GM12878 (cell line): Measurements from ENCODE around the gene CD300H. TPM values are rescaled to one million over a fixed set of nuclear protein-coding genes. Genes with fewer than 3 reads are reported as not detected.

Source experiments
- ATAC-seq: fragments of 200-7000 bp; cut with Tn5 transposase; 3 replicates; pipeline ENCODE4 v1.9.1; 2020; ENCODE audit warnings: mild to moderate bottlenecking, moderate library complexity
- Bru-seq: library from RNA; stranded (reverse); fragments of 400-500 nt; gene quantifications from one replicate; lab custom pipeline; 2021; lab: Mats Ljungman, UMichigan
- BruChase-seq, 2 experiments: library from RNA; stranded (reverse); fragments of 400-500 nt; gene quantifications; one replicate each; lab custom pipeline; 2021; lab: Mats Ljungman, UMichigan
- BruUV-seq: library from RNA; stranded (reverse); fragments of 400-500 nt; replicated peaks from 2 replicates; lab custom pipeline; 2021; lab: Mats Ljungman, UMichigan
- CTCF ChIA-PET: fragments of 300-600 bp; sonication (Branson Sonifier 250); formaldehyde crosslinking; extraction: SDS; loops from one replicate; lab custom pipeline; 2021; ENCODE audit warnings: inconsistent platforms; lab: Yijun Ruan, JAX
- POLR2A ChIA-PET: fragments of 350-600 bp; formaldehyde crosslinking; extraction: SDS; loops from one replicate; lab custom pipeline; 2021; ENCODE audit warnings: inconsistent platforms; lab: Charles Lee
- RAD21 ChIA-PET: fragments of 300-600 bp; sonication (Branson Sonifier 250); formaldehyde crosslinking; loops from one replicate; lab custom pipeline; 2023; ENCODE audit warnings: antibody characterized with exemption; ENCODE audit not compliant: unreplicated experiment; lab: Charles Lee
- SMC1A ChIA-PET: fragments of 300-600 bp; sonication (Branson Sonifier 250); formaldehyde crosslinking; loops from one replicate; lab custom pipeline; 2023; ENCODE audit not compliant: unreplicated experiment, uncharacterized antibody; lab: Charles Lee
- DNase-seq: peaks from one replicate; pipeline ENCODE4 v3.0.0-alpha.2; 2011; ENCODE audit warnings: low read depth, low spot score
- FAIRE-seq: peaks from 3 replicates; lab custom pipeline; 2011; peaks lifted over from hg19 to GRCh38; lab: Jason Lieb, UNC
- H2AFZ ChIP-seq: 2 replicates; pipeline ENCODE4 v1.6.0; 2011; ENCODE audit warnings: low read depth, low read length, control low read depth; ENCODE audit not compliant: control insufficient read depth
- H3K27ac ChIP-seq: 2 replicates; pipeline ENCODE4 v1.5.1; 2011; ENCODE audit warnings: control low read depth; ENCODE audit not compliant: control insufficient read depth, insufficient read depth
- H3K27me3 ChIP-seq, 2 experiments: replicated peaks in 1 of 2; 2 replicates each; pipeline versions ENCODE4 v1.6.0 to v1.6.1; 2011; ENCODE audit warnings: low read length in 1 of 2; ENCODE audit not compliant: control insufficient read depth in 2 of 2, insufficient read depth in 2 of 2
- H3K36me3 ChIP-seq, 2 experiments: 2 replicates each; pipeline ENCODE4 v1.5.1; 2011; ENCODE audit warnings: low read length in 1 of 2; ENCODE audit not compliant: control insufficient read depth in 2 of 2, insufficient read depth in 2 of 2
- H3K4me1 ChIP-seq: 2 replicates; pipeline ENCODE4 v1.6.1; 2011; ENCODE audit warnings: mild to moderate bottlenecking, low read length, moderate library complexity, mixed read lengths; ENCODE audit not compliant: control insufficient read depth, insufficient read depth
- H3K4me2 ChIP-seq: 2 replicates; pipeline ENCODE4 v1.6.0; 2011; ENCODE audit warnings: control low read depth; ENCODE audit not compliant: control insufficient read depth, insufficient read depth
- H3K4me3 ChIP-seq: fragments of 200-600 bp; sonication (generic); 2 replicates; pipeline ENCODE4 v1.5.1; 2016
- H3K79me2 ChIP-seq: 2 replicates; pipeline ENCODE4 v1.6.0; 2011; ENCODE audit warnings: low read length; ENCODE audit not compliant: control insufficient read depth, insufficient read depth
- H3K9ac ChIP-seq: 2 replicates; pipeline ENCODE4 v1.8.0; 2011; ENCODE audit warnings: low read length, control low read depth, mixed read lengths; ENCODE audit not compliant: control insufficient read depth, insufficient read depth
- H3K9me3 ChIP-seq: replicated peaks from 3 replicates; pipeline ENCODE4 v1.5.1; 2011; ENCODE audit warnings: mild to moderate bottlenecking, low read length; ENCODE audit not compliant: control insufficient read depth, insufficient read depth
- H4K20me1 ChIP-seq: 2 replicates; pipeline ENCODE4 v1.6.0; 2011; ENCODE audit not compliant: control insufficient read depth, insufficient read depth
- ASH2L ChIP-seq: fragments of 300-600, 200-600 bp; sonication (generic); IDR thresholded peaks from 2 replicates; pipeline ENCODE4 v1.6.1; 2017; ENCODE audit warnings: low read depth, mild to moderate bottlenecking, borderline replicate concordance
- CBX3 ChIP-seq: fragments of 200-600 bp; sonication (generic); IDR thresholded peaks from 2 replicates; pipeline ENCODE4 v1.6.1; 2016; ENCODE audit warnings: low read depth, borderline replicate concordance
- HCFC1 ChIP-seq: fragments of 150-350 bp; IDR thresholded peaks from 2 replicates; pipeline ENCODE4 v1.6.1; 2014; ENCODE audit warnings: low read length
- HDGF ChIP-seq: fragments of 450-650 bp; IDR thresholded peaks from 2 replicates; pipeline ENCODE4 v1.6.1; 2016; ENCODE audit warnings: antibody characterized with exemption
- JUND ChIP-seq: IDR thresholded peaks from 2 replicates; pipeline ENCODE4 v1.6.1; 2012; ENCODE audit warnings: low read depth, mild to moderate bottlenecking, low read length, improper control_type of control experiment, moderate library complexity
- LARP7 ChIP-seq: fragments of 450-650 bp; IDR thresholded peaks from 2 replicates; pipeline ENCODE4 v1.6.1; 2017; ENCODE audit warnings: mild to moderate bottlenecking
- MXI1 ChIP-seq: fragments of 150-350 bp; IDR thresholded peaks from 2 replicates; pipeline ENCODE4 v1.6.1; 2011; ENCODE audit warnings: low read depth, mild to moderate bottlenecking, inconsistent platforms, low read length, improper control_type of control experiment
- MYC ChIP-seq: IDR thresholded peaks from 2 replicates; pipeline ENCODE4 v1.6.1; 2011; ENCODE audit warnings: mild to moderate bottlenecking, low read length, moderate library complexity, inconsistent platforms; ENCODE audit not compliant: insufficient read depth, insufficient replicate concordance, insufficient read length, severe bottlenecking
- PAX8 ChIP-seq: fragments of 450-650 bp; IDR thresholded peaks from 2 replicates; pipeline ENCODE4 v1.6.1; 2017; ENCODE audit warnings: mild to moderate bottlenecking, moderate library complexity
- PML ChIP-seq: IDR thresholded peaks from 2 replicates; pipeline ENCODE4 v1.6.1; 2012; ENCODE audit warnings: low read length, inconsistent platforms
- SKIL ChIP-seq: fragments of 450-650 bp; IDR thresholded peaks from 2 replicates; pipeline ENCODE4 v1.6.1; 2017; ENCODE audit warnings: mild to moderate bottlenecking, low read depth, inconsistent platforms; ENCODE audit not compliant: poor library complexity, severe bottlenecking
- SMARCA5 ChIP-seq: fragments of 450-650 bp; IDR thresholded peaks from 2 replicates; pipeline ENCODE4 v1.6.1; 2017; ENCODE audit warnings: mild to moderate bottlenecking
- TBL1XR1 ChIP-seq: IDR thresholded peaks from 2 replicates; pipeline ENCODE4 v1.6.1; 2012; ENCODE audit warnings: low read depth, low read length, improper control_type of control experiment
- TCF3 ChIP-seq: IDR thresholded peaks from 2 replicates; pipeline ENCODE4 v1.6.1; 2012; ENCODE audit warnings: low read depth, mild to moderate bottlenecking, low read length, borderline replicate concordance; ENCODE audit not compliant: insufficient read depth
- WGBS: methylation state at CpG from one replicate; pipeline ENCODE4 v1.1.6; 2016; ENCODE audit warnings: low lambda C conversion rate; ENCODE audit not compliant: insufficient replicate concordance, insufficient coverage; ENCODE audit errors: missing lambda C conversion rate; 5-methylcytosine and 5-hydroxymethylcytosine counted together
- in situ Hi-C: fragments of 300-500 bp; cut with MboI; formaldehyde crosslinking; loops from 9 replicates; pipeline ENCODE4 v1.14.3; 2018; ENCODE audit warnings: mixed read lengths
- intact Hi-C: fragments of 100-400 bp; cut with micrococcal nuclease; formaldehyde crosslinking; loops from one replicate; pipeline ENCODE4 v1.14.2; 2022; ENCODE audit not compliant: unreplicated experiment
- long read RNA-seq, 2 experiments: library from polyadenylated mRNA; unstranded; transcript quantifications; one replicate each; pipeline ENCODE4 v2.0.0, GENCODE V29; 2019 to 2020
- polyA minus RNA-seq, 3 experiments: library from RNA; depleted of rRNA, polyadenylated mRNA; stranded (reverse); fragments of >200 nt; gene quantifications; 2 replicates each; pipeline ENCODE4 v1.2.3, GENCODE V29; 2011
- polyA plus RNA-seq, 11 experiments: library from polyadenylated mRNA; depleted of rRNA in 4 of 11; unstranded in 6 of 11; stranded (reverse) in 5 of 11; fragments of >200 nt; fragmentation: Nextera tagmentation in 4 of 11; fragmentation: Illumina TruSeq in 1 of 11; extraction: Ambion mirVana in 4 of 11; extraction: Trizol in 1 of 11; gene quantifications; 1 replicate in 1 of 11; 2 replicates in 10 of 11; pipeline versions ENCODE4 v1.2.1 to v1.2.3, GENCODE V29; 2011 to 2016; ENCODE audit warnings: inconsistent platforms in 2 of 11, missing spikeins in 2 of 11, low read depth in 1 of 11
- total RNA-seq, 4 experiments: library from RNA; depleted of rRNA in 3 of 4; stranded (reverse); fragments of >200 nt in 3 of 4; fragmentation: Illumina TruSeq in 1 of 4; extraction: Trizol in 1 of 4; gene quantifications; 2 replicates each; pipeline versions ENCODE4 v1.2.1 to v1.2.3, GENCODE V29; 2013 to 2021

CD300H gene
- total RNA-seq (2013; cell fraction: nucleolus; rRNA removed) = not detected in 2 replicates
- total RNA-seq (2014; rRNA removed) = not detected in 2 replicates
- not detected in 2 replicates for total RNA-seq (2014; rRNA removed; fragmentation: Illumina TruSeq; extraction: Trizol)
- not detected in 2 replicates for total RNA-seq (2021)
- polyA plus RNA-seq (2011; ENCODE audit: low read depth) = not detected
- not detected in 2 replicates for polyA plus RNA-seq (2011; rRNA removed)
- polyA plus RNA-seq (2011; cell fraction: cytosol; rRNA removed) = not detected in 2 replicates
- not detected in 2 replicates for polyA plus RNA-seq (2011; cell fraction: nucleus; rRNA removed)
- polyA plus RNA-seq (2012) = not detected in 2 replicates
- polyA plus RNA-seq (2014; fragmentation: Illumina TruSeq; extraction: Trizol) = not detected in 2 replicates
- not detected for polyA plus RNA-seq (2014; fragmentation: Nextera tagmentation; extraction: Ambion mirVana)
- not detected in 2 replicates for polyA plus RNA-seq (2014; rRNA removed)
- not detected for polyA plus RNA-seq (2016; fragmentation: Nextera tagmentation; extraction: Ambion mirVana)
- not detected in 2 replicates for polyA minus RNA-seq (2011; rRNA and poly(A)+ RNA removed)
- polyA minus RNA-seq (2011; cell fraction: cytosol; rRNA and poly(A)+ RNA removed) = not detected in 2 replicates
- not detected in 2 replicates for polyA minus RNA-seq (2011; cell fraction: nucleus; rRNA and poly(A)+ RNA removed)
- not detected for Bru-seq, nascent RNA
- BruChase-seq, experiment 1, labeled RNA remaining after a 6-hour chase = not detected
- not detected for BruChase-seq, experiment 2, labeled RNA remaining after a 2-hour chase
- long read RNA-seq, experiment 1 = 0 reads
- long read RNA-seq, experiment 2 = 0 reads

- ATAC-seq (no peak), FAIRE-seq (no peak), DNase-seq (no peak)
- peaks cover 1 to 3% of the 10 kb centered on the region in 2 experiments; a peak in 3 of 4 replicates for H3K27me3 ChIP-seq
- ChIA-PET RAD21 (interaction anchor here (1.0 to 2.8 kb wide), 5 partner anchors 36 to 170 kb away, joined by 3 to 17 read pairs (median 5); no protein-coding TSS in a partner anchor), SMC1A (interaction anchor here (1.5 to 2.4 kb wide), 2 partner anchors 68 to 170 kb away, joined by 3 to 11 read pairs; partner anchors contain the start of gene RAB37), CTCF (interaction anchor here (0.6 to 3.8 kb wide), 9 partner anchors 20 to 203 kb away, joined by 3 to 34 read pairs (median 8); partner anchors contain the start of genes CD300LD and RAB37), POLR2A (no interaction called here)
- H2AFZ ChIP-seq = no peak within 1 kb of the TSS
- no peak within 1 kb of the TSS for H3K27ac ChIP-seq
- no peaks in the 10 kb centered on the region for H3K79me2 ChIP-seq
- intact Hi-C loops (loop anchor here (2.0 to 5.0 kb wide), 2 partner anchors 80 to 169 kb away; partner anchors contain the start of gene RAB37), in situ Hi-C loops (no loop called here)
- H3K4me1 ChIP-seq = no peaks in the 10 kb centered on the region
- no peaks in the 10 kb centered on the region for H3K9me3 ChIP-seq
- H3K4me3 ChIP-seq = no peak within 1 kb of the TSS
- H3K36me3 ChIP-seq = no peaks in the 10 kb centered on the region
- no TSS peak for BruUV-seq
- no peak within 1 kb of the TSS for H3K9ac ChIP-seq
- no peaks in the 10 kb centered on the region for H4K20me1 ChIP-seq
- WGBS = 26% methylated on average over 2 of the region's 2 CpGs
- TF ChIP-seq SMARCA5 (no peak), LARP7 (no peak), MYC (no peak), SKIL (no peak), HCFC1 (no peak), TBL1XR1 (no peak), PML (no peak), ASH2L (no peak), HDGF (no peak), TCF3 (no peak), MXI1 (no peak), JUND (no peak), CBX3 (no peak), PAX8 (no peak)
- H3K4me2 ChIP-seq = no peak within 1 kb of the TSS
Observed at GRCh38 chr17:74567397-74567796, at the start of gene CD300H. TSS of gene CD300H (minus strand) at chr17:74567509.
